Measurements from ENCODE around the gene SLC25A44.

Gene SLC25A44

GRCh38 chr1:156217871-156218270 lies 24.0 kb downstream of the SLC25A44 start:
- Histone ChIP-seq H3K9me3 (ENCODE audit: control insufficient read depth in 1 of 2, low read length in 2 of 2) (no peaks in the 10 kb centered on the region), H3K4me1 (ENCODE audit: control insufficient read depth in 1 of 2, insufficient read depth in 2 of 2, low read length in 2 of 2) (peaks cover 7 to 13% of the 10 kb centered on the region in 2 donors), H3K9ac (ENCODE audit: low read depth in 1 of 2, low read length in 2 of 2) (no peak overlapping the region), H3K27me3 (ENCODE audit: control insufficient read depth in 1 of 2, insufficient read depth in 2 of 2, low read length in 2 of 2) (no peaks in the 10 kb centered on the region), H3K36me3 (ENCODE audit: control insufficient read depth in 1 of 2, insufficient read depth in 2 of 2, low read length in 2 of 2) (peaks cover 9 to 26% of the 10 kb centered on the region in 2 donors), H3K4me3 (ENCODE audit: low read depth in 1 of 2, low read length in 2 of 2) (no peak overlapping the region), H3K27ac (ENCODE audit: low read depth, low read length) (no peak overlapping the region)

- no peaks in the 10 kb centered on the region for H3K9me3 ChIP-seq (ENCODE audit: control insufficient read depth in 1 of 2, low read length in 2 of 2)
- no peak overlapping the region for H3K9ac ChIP-seq (ENCODE audit: low read depth in 1 of 2, low read length in 2 of 2)
- H3K4me1 ChIP-seq (ENCODE audit: control insufficient read depth in 1 of 2, insufficient read depth in 2 of 2, low read length in 2 of 2): peaks cover 0 to 7% of the 10 kb centered on the region in 2 donors
- peaks cover 19 to 36% of the 10 kb centered on the region in 2 donors for H3K36me3 ChIP-seq (ENCODE audit: control insufficient read depth in 1 of 2, insufficient read depth in 2 of 2, low read length in 2 of 2)
- H3K27me3 ChIP-seq (ENCODE audit: control insufficient read depth in 1 of 2, insufficient read depth in 2 of 2, low read length in 2 of 2): no peaks in the 10 kb centered on the region
- H3K27ac ChIP-seq (ENCODE audit: low read depth, low read length): no peak overlapping the region
- H3K4me3 ChIP-seq (ENCODE audit: low read depth in 1 of 2, low read length in 2 of 2): no peak overlapping the region
Measured at GRCh38 chr1:156220226-156220625, 26.3 kb downstream of the SLC25A44 start.

GRCh38 chr1:156221986-156222692 lies 28.2 kb downstream of the SLC25A44 start:
- Histone ChIP-seq H3K36me3 (ENCODE audit: control insufficient read depth in 1 of 2, insufficient read depth in 2 of 2, low read length in 2 of 2) (peaks cover 19 to 45% of the 10 kb centered on the region in 2 donors), H3K4me1 (ENCODE audit: control insufficient read depth in 1 of 2, insufficient read depth in 2 of 2, low read length in 2 of 2) (peaks cover 0 to 7% of the 10 kb centered on the region in 2 donors), H3K27me3 (ENCODE audit: control insufficient read depth in 1 of 2, insufficient read depth in 2 of 2, low read length in 2 of 2) (no peaks in the 10 kb centered on the region), H3K9ac (ENCODE audit: low read depth in 1 of 2, low read length in 2 of 2) (no peak overlapping the region), H3K27ac (ENCODE audit: low read depth, low read length) (no peak overlapping the region), H3K4me3 (ENCODE audit: low read depth in 1 of 2, low read length in 2 of 2) (no peak overlapping the region), H3K9me3 (ENCODE audit: control insufficient read depth in 1 of 2, low read length in 2 of 2) (no peaks in the 10 kb centered on the region)

- Histone ChIP-seq H3K9ac (ENCODE audit: low read depth in 1 of 2, low read length in 2 of 2) (no peak overlapping the region), H3K27ac (ENCODE audit: low read depth, low read length) (no peak overlapping the region), H3K9me3 (ENCODE audit: control insufficient read depth in 1 of 2, low read length in 2 of 2) (no peaks in the 10 kb centered on the region), H3K36me3 (ENCODE audit: control insufficient read depth in 1 of 2, insufficient read depth in 2 of 2, low read length in 2 of 2) (peaks cover 19 to 54% of the 10 kb centered on the region in 2 donors), H3K4me3 (ENCODE audit: low read depth in 1 of 2, low read length in 2 of 2) (no peak overlapping the region), H3K4me1 (ENCODE audit: control insufficient read depth in 1 of 2, insufficient read depth in 2 of 2, low read length in 2 of 2) (no peaks in the 10 kb centered on the region), H3K27me3 (ENCODE audit: control insufficient read depth in 1 of 2, insufficient read depth in 2 of 2, low read length in 2 of 2) (no peaks in the 10 kb centered on the region)
Measured at GRCh38 chr1:156225677-156226014, 31.7 kb downstream of the SLC25A44 start.

GRCh38 chr1:156226116-156226538 lies 32.2 kb downstream of the SLC25A44 start:
- H3K4me1 ChIP-seq (ENCODE audit: control insufficient read depth in 1 of 2, insufficient read depth in 2 of 2, low read length in 2 of 2): no peaks in the 10 kb centered on the region
- peaks cover 19 to 50% of the 10 kb centered on the region in 2 donors for H3K36me3 ChIP-seq (ENCODE audit: control insufficient read depth in 1 of 2, insufficient read depth in 2 of 2, low read length in 2 of 2)
- no peak overlapping the region for H3K9ac ChIP-seq (ENCODE audit: low read depth in 1 of 2, low read length in 2 of 2)
- H3K9me3 ChIP-seq (ENCODE audit: control insufficient read depth in 1 of 2, low read length in 2 of 2): no peaks in the 10 kb centered on the region
- H3K4me3 ChIP-seq (ENCODE audit: low read depth in 1 of 2, low read length in 2 of 2): no peak overlapping the region
- no peak overlapping the region for H3K27ac ChIP-seq (ENCODE audit: low read depth, low read length)
- H3K27me3 ChIP-seq (ENCODE audit: control insufficient read depth in 1 of 2, insufficient read depth in 2 of 2, low read length in 2 of 2): no peaks in the 10 kb centered on the region

- Histone ChIP-seq H3K9ac (ENCODE audit: low read depth in 1 of 2, low read length in 2 of 2) (no peak overlapping the region), H3K9me3 (ENCODE audit: control insufficient read depth in 1 of 2, low read length in 2 of 2) (no peaks in the 10 kb centered on the region), H3K4me3 (ENCODE audit: low read depth in 1 of 2, low read length in 2 of 2) (no peak overlapping the region), H3K27me3 (ENCODE audit: control insufficient read depth in 1 of 2, insufficient read depth in 2 of 2, low read length in 2 of 2) (no peaks in the 10 kb centered on the region), H3K4me1 (ENCODE audit: control insufficient read depth in 1 of 2, insufficient read depth in 2 of 2, low read length in 2 of 2) (no peaks in the 10 kb centered on the region), H3K36me3 (ENCODE audit: control insufficient read depth in 1 of 2, insufficient read depth in 2 of 2, low read length in 2 of 2) (peaks cover 16 to 43% of the 10 kb centered on the region in 2 donors), H3K27ac (ENCODE audit: low read depth, low read length) (no peak overlapping the region)
Measured at GRCh38 chr1:156226782-156227181, 32.9 kb downstream of the SLC25A44 start.

- H3K27ac ChIP-seq (ENCODE audit: low read depth, low read length): no peak overlapping the region
- peaks cover 3 to 36% of the 10 kb centered on the region in 2 donors for H3K36me3 ChIP-seq (ENCODE audit: control insufficient read depth in 1 of 2, insufficient read depth in 2 of 2, low read length in 2 of 2)
- H3K9ac ChIP-seq (ENCODE audit: low read depth in 1 of 2, low read length in 2 of 2): no peak overlapping the region
Measured at GRCh38 chr1:156228501-156228900, 34.6 kb downstream of the SLC25A44 start.

GRCh38 chr1:156229809-156230472 lies 36.0 kb downstream of the SLC25A44 start:
- no peak overlapping the region for H3K9ac ChIP-seq (ENCODE audit: low read depth in 1 of 2, low read length in 2 of 2)

More at GRCh38 chr1:156228501-156228900, 34.6 kb downstream of the SLC25A44 start:
- Histone ChIP-seq H3K27me3 (ENCODE audit: control insufficient read depth in 1 of 2, insufficient read depth in 2 of 2, low read length in 2 of 2) (no peaks in the 10 kb centered on the region), H3K4me1 (ENCODE audit: control insufficient read depth in 1 of 2, insufficient read depth in 2 of 2, low read length in 2 of 2) (no peaks in the 10 kb centered on the region), H3K4me3 (ENCODE audit: low read depth in 1 of 2, low read length in 2 of 2) (no peak overlapping the region), H3K9me3 (ENCODE audit: control insufficient read depth in 1 of 2, low read length in 2 of 2) (no peaks in the 10 kb centered on the region)

GRCh38 chr1:156230473-156230837 lies 36.6 kb downstream of the SLC25A44 start:
- peaks cover 0 to 37% of the 10 kb centered on the region in 2 donors for H3K36me3 ChIP-seq (ENCODE audit: control insufficient read depth in 1 of 2, insufficient read depth in 2 of 2, low read length in 2 of 2)
- no peaks in the 10 kb centered on the region for H3K4me1 ChIP-seq (ENCODE audit: control insufficient read depth in 1 of 2, insufficient read depth in 2 of 2, low read length in 2 of 2)
- H3K4me3 ChIP-seq (ENCODE audit: low read depth in 1 of 2, low read length in 2 of 2): no peak overlapping the region

More at GRCh38 chr1:156229809-156230472, 36.0 kb downstream of the SLC25A44 start:
- no peaks in the 10 kb centered on the region for H3K4me1 ChIP-seq (ENCODE audit: control insufficient read depth in 1 of 2, insufficient read depth in 2 of 2, low read length in 2 of 2)
- peaks cover 0 to 37% of the 10 kb centered on the region in 2 donors for H3K36me3 ChIP-seq (ENCODE audit: control insufficient read depth in 1 of 2, insufficient read depth in 2 of 2, low read length in 2 of 2)
- no peaks in the 10 kb centered on the region for H3K9me3 ChIP-seq (ENCODE audit: control insufficient read depth in 1 of 2, low read length in 2 of 2)
- no peaks in the 10 kb centered on the region for H3K27me3 ChIP-seq (ENCODE audit: control insufficient read depth in 1 of 2, insufficient read depth in 2 of 2, low read length in 2 of 2)
- H3K4me3 ChIP-seq (ENCODE audit: low read depth in 1 of 2, low read length in 2 of 2): no peak overlapping the region
- H3K27ac ChIP-seq (ENCODE audit: low read depth, low read length): no peak overlapping the region

GRCh38 chr1:156232201-156232894 lies 38.4 kb downstream of the SLC25A44 start:
- Histone ChIP-seq H3K9me3 (ENCODE audit: control insufficient read depth in 1 of 2, low read length in 2 of 2) (no peaks in the 10 kb centered on the region), H3K4me3 (ENCODE audit: low read depth in 1 of 2, low read length in 2 of 2) (no peak overlapping the region), H3K4me1 (ENCODE audit: control insufficient read depth in 1 of 2, insufficient read depth in 2 of 2, low read length in 2 of 2) (no peaks in the 10 kb centered on the region), H3K9ac (ENCODE audit: low read depth in 1 of 2, low read length in 2 of 2) (no peak overlapping the region), H3K27me3 (ENCODE audit: control insufficient read depth in 1 of 2, insufficient read depth in 2 of 2, low read length in 2 of 2) (no peaks in the 10 kb centered on the region), H3K36me3 (ENCODE audit: control insufficient read depth in 1 of 2, insufficient read depth in 2 of 2, low read length in 2 of 2) (peaks cover 7 to 44% of the 10 kb centered on the region in 2 donors), H3K27ac (ENCODE audit: low read depth, low read length) (no peak overlapping the region)

More at GRCh38 chr1:156230473-156230837, 36.6 kb downstream of the SLC25A44 start:
- Histone ChIP-seq H3K9me3 (ENCODE audit: control insufficient read depth in 1 of 2, low read length in 2 of 2) (no peaks in the 10 kb centered on the region), H3K27ac (ENCODE audit: low read depth, low read length) (no peak overlapping the region), H3K9ac (ENCODE audit: low read depth in 1 of 2, low read length in 2 of 2) (no peak overlapping the region), H3K27me3 (ENCODE audit: control insufficient read depth in 1 of 2, insufficient read depth in 2 of 2, low read length in 2 of 2) (no peaks in the 10 kb centered on the region)
